Left lung (tissue), 10 donors: ENCODE data around the gene TMTC2. TPM values are rescaled to one million over a fixed set of nuclear protein-coding genes. Genes with fewer than 3 reads are reported as not detected.

ENCODE experiments used
- ATAC-seq: fragments of 200-7000 bp; cut with Tn5 transposase; one replicate; pipeline ENCODE4 v1.9.1; 2020; ENCODE audit warnings: moderate library complexity
- DNase-seq, 4 donors: peaks; one replicate each; pipeline ENCODE4 v3.0.0-alpha.2; 2013 to 2020
- H3K27ac ChIP-seq, 2 donors: fragments of 200-600 bp; sonication (generic) in 1 of 2; one replicate each; pipeline versions ENCODE4 v1.5.0 to v1.8.0; 2020 to 2021
- H3K27me3 ChIP-seq, 2 donors: fragments of 200-600 bp; sonication (generic) in 1 of 2; one replicate each; pipeline versions ENCODE4 v1.5.0 to v1.8.0; 2020 to 2021
- H3K36me3 ChIP-seq, 2 donors: fragments of 200-600 bp; sonication (generic) in 1 of 2; one replicate each; pipeline versions ENCODE4 v1.5.0 to v1.8.0; 2020 to 2021
- H3K4me1 ChIP-seq, 2 donors: fragments of 200-600 bp; one replicate each; pipeline ENCODE4 v1.8.0; 2021
- H3K4me3 ChIP-seq, 2 donors: fragments of 200-600 bp; sonication (generic) in 1 of 2; one replicate each; pipeline versions ENCODE4 v1.5.0 to v1.8.0; 2020 to 2021; ENCODE audit warnings: mild to moderate bottlenecking in 1 of 2
- H3K9me3 ChIP-seq, 2 donors: fragments of 200-600 bp; sonication (generic) in 1 of 2; one replicate each; pipeline versions ENCODE4 v1.5.0 to v1.8.0; 2020 to 2021
- intact Hi-C, 2 donors: fragments of 100-400 bp; cut with DNase I; formaldehyde crosslinking; loops; one replicate each; pipeline versions ENCODE4 v1.11.2 to v1.14.2; 2022
- polyA plus RNA-seq, 6 donors: library from polyadenylated mRNA; unstranded; fragments of 120-200 nt; gene quantifications; one replicate each; pipeline ENCODE4 v1.2.1, GENCODE V29; 2013; ENCODE audit not compliant: insufficient read length in 6 of 6
- total RNA-seq, 2 donors: library from RNA; stranded (reverse); fragmentation: NEBNext Ultra II Directional; extraction: Animal tissue kit (Norgen Biotek cat#: 25700); gene quantifications; one replicate each; pipeline ENCODE4 v1.2.1, GENCODE V29; 2021
- TF ChIP-seq, protein P1 (sequence below), 2 donors: fragments of 200-600 bp; sonication (generic) in 1 of 2; IDR thresholded peaks; one replicate each; pipeline versions ENCODE4 v1.5.0 to v1.8.0; 2021; ENCODE audit warnings: antibody characterized with exemption in 2 of 2
- donor health status: DM: no; HTN: yes; CAD: no.
- donor health status: DM: no; HTN: no; CAD: no.

The TMTC2 gene
- total and polyA plus RNA-seq, 8 donors: 17.2 to 46.1 (median 39.3) TPM

DNA sequence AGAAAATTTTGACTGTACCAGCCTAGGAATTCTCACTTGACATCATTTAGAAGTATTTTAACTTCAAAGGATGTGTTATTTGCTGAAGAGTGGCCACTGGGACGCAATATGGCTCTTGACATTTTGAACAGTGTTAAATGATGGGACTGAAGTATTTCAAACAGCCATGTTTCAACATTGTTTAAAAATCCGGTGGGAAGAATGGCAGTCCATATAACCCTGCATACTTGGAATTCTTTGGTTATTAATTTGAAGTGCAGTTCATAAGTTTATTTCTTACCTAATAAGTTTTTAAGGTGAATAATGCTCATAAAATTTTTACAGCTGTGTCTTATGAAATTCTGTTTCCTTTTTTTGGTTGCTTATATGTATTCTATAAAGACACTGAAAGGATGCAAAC, 8.3 kb downstream of the TMTC2 start:
- ATAC-seq (peak; percentile 86), DNase-seq (no peak)
- peaks cover 0 to 8% of the 10 kb centered on the region in 2 donors for H3K4me1 ChIP-seq
- intact Hi-C loops: no loop called here
- no peaks in the 10 kb centered on the region for H3K27me3 ChIP-seq
- H3K36me3 ChIP-seq: peaks cover 0 to 3% of the 10 kb centered on the region in 2 donors
- TF ChIP-seq, protein P1, sequence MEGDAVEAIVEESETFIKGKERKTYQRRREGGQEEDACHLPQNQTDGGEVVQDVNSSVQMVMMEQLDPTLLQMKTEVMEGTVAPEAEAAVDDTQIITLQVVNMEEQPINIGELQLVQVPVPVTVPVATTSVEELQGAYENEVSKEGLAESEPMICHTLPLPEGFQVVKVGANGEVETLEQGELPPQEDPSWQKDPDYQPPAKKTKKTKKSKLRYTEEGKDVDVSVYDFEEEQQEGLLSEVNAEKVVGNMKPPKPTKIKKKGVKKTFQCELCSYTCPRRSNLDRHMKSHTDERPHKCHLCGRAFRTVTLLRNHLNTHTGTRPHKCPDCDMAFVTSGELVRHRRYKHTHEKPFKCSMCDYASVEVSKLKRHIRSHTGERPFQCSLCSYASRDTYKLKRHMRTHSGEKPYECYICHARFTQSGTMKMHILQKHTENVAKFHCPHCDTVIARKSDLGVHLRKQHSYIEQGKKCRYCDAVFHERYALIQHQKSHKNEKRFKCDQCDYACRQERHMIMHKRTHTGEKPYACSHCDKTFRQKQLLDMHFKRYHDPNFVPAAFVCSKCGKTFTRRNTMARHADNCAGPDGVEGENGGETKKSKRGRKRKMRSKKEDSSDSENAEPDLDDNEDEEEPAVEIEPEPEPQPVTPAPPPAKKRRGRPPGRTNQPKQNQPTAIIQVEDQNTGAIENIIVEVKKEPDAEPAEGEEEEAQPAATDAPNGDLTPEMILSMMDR (IDR thresholded peaks at IDR 0.05): no peak
- H3K27ac ChIP-seq: no peak overlapping the region
- H3K4me3 ChIP-seq: no peak overlapping the region
- no peaks in the 10 kb centered on the region for H3K9me3 ChIP-seq

DNA sequence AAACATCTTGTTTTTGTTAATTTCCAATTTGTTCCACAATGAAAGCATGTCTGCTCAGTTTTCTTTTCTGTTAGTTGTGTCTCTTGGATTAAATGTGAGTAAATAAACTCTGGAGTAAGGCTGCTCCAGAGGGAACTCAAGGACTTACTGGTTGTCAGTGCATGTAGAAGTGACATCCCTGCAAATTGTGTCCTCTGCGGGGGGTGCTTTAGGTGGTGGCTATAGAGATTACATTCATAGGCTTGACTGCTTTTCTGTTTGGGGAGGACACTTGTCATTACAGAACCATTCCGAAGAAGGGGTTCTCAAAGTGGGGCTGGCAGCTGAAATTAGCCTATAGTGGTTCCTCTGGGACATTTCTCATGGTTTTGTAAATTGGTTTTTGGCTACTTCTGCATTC, 8.8 kb downstream of the TMTC2 start:
- no peak overlapping the region for H3K27ac ChIP-seq
- no peaks in the 10 kb centered on the region for H3K9me3 ChIP-seq
- H3K4me1 ChIP-seq: peaks cover 0 to 3% of the 10 kb centered on the region in 2 donors
- TF ChIP-seq, protein P1 (IDR thresholded peaks at IDR 0.05): no peak
- intact Hi-C loops: no loop called here
- no peaks in the 10 kb centered on the region for H3K27me3 ChIP-seq
- DNase-seq (no peak), ATAC-seq (peak; percentile 21)
- no peak overlapping the region for H3K4me3 ChIP-seq
- peaks cover 0 to 3% of the 10 kb centered on the region in 2 donors for H3K36me3 ChIP-seq

DNA sequence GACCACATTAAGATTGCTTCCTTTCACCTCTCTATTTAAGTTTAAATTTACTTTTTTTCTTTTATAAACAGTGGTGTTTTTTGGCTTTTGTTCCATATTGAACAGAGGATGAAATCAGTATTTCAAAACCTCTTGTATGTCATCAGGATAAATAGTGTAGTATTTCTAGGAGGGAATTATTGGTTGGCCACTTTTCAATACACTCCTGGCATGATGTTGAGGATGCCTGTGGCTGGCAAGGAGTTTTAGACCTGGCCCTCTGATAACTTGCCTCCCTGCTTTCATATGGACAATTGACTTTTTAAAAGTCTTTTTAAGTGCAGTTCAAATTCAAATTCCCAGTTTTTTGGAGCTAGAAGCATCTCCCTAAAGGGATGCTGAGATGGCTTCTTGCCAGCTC, 9.8 kb downstream of the TMTC2 start:
- no peak overlapping the region for H3K27ac ChIP-seq
- TF ChIP-seq, protein P1 (IDR thresholded peaks at IDR 0.05): no peak
- no peak overlapping the region for H3K4me3 ChIP-seq
- DNase-seq: no peak
- intact Hi-C loops: no loop called here
- no peaks in the 10 kb centered on the region for H3K9me3 ChIP-seq
- ATAC-seq: no peak
- H3K27me3 ChIP-seq: no peaks in the 10 kb centered on the region
- peaks cover 0 to 3% of the 10 kb centered on the region in 2 donors for H3K36me3 ChIP-seq
- H3K4me1 ChIP-seq: peaks cover 0 to 3% of the 10 kb centered on the region in 2 donors

DNA sequence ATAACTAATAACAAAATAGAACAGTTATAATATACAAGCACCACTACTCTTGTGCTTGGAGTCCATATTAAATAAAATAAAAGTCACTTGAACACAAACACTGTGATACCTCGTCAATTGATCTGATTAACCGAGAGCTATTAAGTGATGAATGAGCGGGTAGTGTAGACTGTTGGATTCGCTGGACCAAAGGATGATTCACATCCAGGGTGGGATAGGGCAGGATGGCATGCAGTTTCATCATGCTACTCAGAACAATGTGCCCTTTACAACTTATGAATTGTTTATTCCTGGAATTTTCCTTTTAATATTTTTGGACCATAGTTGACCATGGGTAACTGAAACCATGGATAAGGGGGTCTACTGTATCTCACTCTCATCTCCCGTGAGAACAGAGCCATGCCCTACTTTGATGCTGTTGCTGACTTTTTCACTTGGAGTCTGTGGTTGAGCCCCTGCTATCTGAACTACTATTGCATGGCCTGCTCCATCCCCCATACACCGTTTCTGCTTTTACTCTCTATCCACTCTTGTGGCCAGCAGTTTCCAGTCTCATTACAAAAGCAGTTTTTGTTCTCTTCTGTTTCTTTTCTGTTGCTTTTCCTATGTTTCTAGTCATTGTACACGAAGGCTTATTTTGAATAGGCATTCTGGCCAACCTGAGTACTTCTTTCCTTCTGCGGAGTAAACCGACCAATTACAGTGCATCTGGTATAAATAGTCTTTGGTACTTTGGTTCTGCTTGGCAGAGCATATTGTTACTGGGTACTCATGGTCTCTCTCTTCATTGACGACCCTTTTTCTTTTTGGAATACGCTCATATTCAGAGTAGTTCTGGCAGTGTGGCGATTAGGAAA, 12.2 kb downstream of the TMTC2 start:
- TF ChIP-seq, protein P1 (IDR thresholded peaks at IDR 0.05): no peak
- DNase-seq (no peak), ATAC-seq (no peak)
- Histone ChIP-seq H3K4me3 (no peak overlapping the region), H3K27ac (no peak overlapping the region), H3K9me3 (no peaks in the 10 kb centered on the region), H3K27me3 (no peaks in the 10 kb centered on the region), H3K4me1 (peaks cover 0 to 3% of the 10 kb centered on the region in 2 donors), H3K36me3 (no peaks in the 10 kb centered on the region)
- intact Hi-C loops: no loop called here

DNA sequence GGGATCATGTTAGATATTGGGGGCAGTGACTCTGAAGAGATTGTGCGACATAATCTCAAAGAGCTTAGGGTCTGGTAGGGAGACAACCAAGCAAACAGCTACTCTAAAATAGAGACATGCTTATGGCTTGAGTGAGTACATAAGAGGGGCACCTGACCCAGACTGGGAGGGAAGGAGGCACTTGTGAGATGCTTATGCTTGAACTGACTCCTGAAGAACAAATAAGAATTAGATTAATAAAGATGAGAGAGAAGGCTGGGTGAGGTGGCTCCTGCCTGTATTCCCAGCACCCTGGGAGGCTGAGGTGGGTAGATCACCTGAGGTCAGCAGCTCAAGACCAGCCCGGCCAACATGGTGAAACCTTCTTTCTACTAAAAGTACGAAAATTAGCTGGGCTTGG, 19.1 kb downstream of the TMTC2 start:
- Histone ChIP-seq H3K4me3 (no peak overlapping the region), H3K4me1 (no peaks in the 10 kb centered on the region), H3K36me3 (no peaks in the 10 kb centered on the region), H3K27me3 (no peaks in the 10 kb centered on the region), H3K9me3 (no peaks in the 10 kb centered on the region), H3K27ac (no peak overlapping the region)
- ATAC-seq (peak; percentile 85), DNase-seq (peak in 1 of 4 donors; percentile 43)
- TF ChIP-seq, protein P1 (IDR thresholded peaks at IDR 0.05): no peak
- intact Hi-C loops: no loop called here
